ENCODE results near the gene NHS. TPM values are rescaled to one million over a fixed set of nuclear protein-coding genes. Genes with fewer than 3 reads are reported as not detected.

Gene NHS
- total RNA-seq, 1 experiment from 2014 or later = 5.7 TPM

DNA sequence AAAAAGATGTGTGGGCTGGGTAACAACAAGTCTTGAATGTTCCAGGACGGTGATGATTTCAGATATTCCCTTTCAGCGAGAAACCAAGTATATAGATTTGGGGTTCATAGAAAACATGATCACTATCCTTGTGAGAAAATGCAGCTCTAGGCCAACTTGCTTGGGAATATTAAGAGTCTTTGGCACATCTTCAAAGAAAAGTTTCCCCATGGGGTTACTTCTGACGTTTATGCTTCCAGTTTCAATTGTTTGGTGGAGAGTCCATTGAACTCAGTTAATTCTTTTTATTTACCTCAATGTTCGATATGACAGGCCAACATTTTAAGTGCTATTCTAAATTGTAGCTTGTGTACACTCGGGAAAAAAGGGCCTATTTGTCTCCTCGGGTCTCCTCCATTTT, 126.7 kb downstream of the NHS start:
- CTCF ChIA-PET = no interaction called here
- intact Hi-C loops (cut with micrococcal nuclease) = no loop called here

More for the DNA sequence above, 126.7 kb downstream of the NHS start:
- Histone ChIP-seq H3K27ac (ENCODE audit: low read depth, low read length) (no peak overlapping the region), H3K9me3 (ENCODE audit: control insufficient read depth in 1 of 2, insufficient read depth in 1 of 2, low read depth in 1 of 2, low read length in 2 of 2) (no peaks in the 10 kb centered on the region), H3K4me2 (ENCODE audit: low read length) (no peak overlapping the region), H3K9me2 (ENCODE audit: insufficient read depth) (no peaks in the 10 kb centered on the region), H3K4me1 (ENCODE audit: control insufficient read depth in 1 of 2, insufficient read depth in 2 of 2, low read length in 2 of 2) (peaks cover 6 to 7% of the 10 kb centered on the region in 2 experiments; a peak in 3 of 4 replicates), H2AFZ (ENCODE audit: low read depth, low read length, poor library complexity, severe bottlenecking) (no peak overlapping the region), H3K79me2 (ENCODE audit: insufficient read depth, low read length) (no peaks in the 10 kb centered on the region), H3K36me3 (ENCODE audit: control insufficient read depth in 1 of 2, insufficient read depth in 2 of 2, low read length in 2 of 2) (no peaks in the 10 kb centered on the region), H3K4me3 (replicated peaks in 1 of 2; ENCODE audit: low read depth in 1 of 2, low read length in 2 of 2) (no peak overlapping the region), H3K9ac (ENCODE audit: low read length) (no peak overlapping the region), H4K20me1 (ENCODE audit: insufficient read depth) (no peaks in the 10 kb centered on the region), H3K27me3 (ENCODE audit: insufficient read depth, low read length) (no peaks in the 10 kb centered on the region)
- POLR2A ChIA-PET = no interaction called here
- TF ChIP-seq, protein P1, sequence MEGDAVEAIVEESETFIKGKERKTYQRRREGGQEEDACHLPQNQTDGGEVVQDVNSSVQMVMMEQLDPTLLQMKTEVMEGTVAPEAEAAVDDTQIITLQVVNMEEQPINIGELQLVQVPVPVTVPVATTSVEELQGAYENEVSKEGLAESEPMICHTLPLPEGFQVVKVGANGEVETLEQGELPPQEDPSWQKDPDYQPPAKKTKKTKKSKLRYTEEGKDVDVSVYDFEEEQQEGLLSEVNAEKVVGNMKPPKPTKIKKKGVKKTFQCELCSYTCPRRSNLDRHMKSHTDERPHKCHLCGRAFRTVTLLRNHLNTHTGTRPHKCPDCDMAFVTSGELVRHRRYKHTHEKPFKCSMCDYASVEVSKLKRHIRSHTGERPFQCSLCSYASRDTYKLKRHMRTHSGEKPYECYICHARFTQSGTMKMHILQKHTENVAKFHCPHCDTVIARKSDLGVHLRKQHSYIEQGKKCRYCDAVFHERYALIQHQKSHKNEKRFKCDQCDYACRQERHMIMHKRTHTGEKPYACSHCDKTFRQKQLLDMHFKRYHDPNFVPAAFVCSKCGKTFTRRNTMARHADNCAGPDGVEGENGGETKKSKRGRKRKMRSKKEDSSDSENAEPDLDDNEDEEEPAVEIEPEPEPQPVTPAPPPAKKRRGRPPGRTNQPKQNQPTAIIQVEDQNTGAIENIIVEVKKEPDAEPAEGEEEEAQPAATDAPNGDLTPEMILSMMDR (IDR thresholded peaks at IDR 0.05 in 2 of 3, conservative IDR thresholded peaks at IDR 0.05 in 1 of 3; ENCODE audit: borderline replicate concordance in 1 of 3, insufficient read depth in 1 of 3, low read depth in 2 of 3, low read length in 2 of 3) = no peak
- TF ChIP-seq EZH2phosphoT487 (IDR thresholded peaks at IDR 0.05; ENCODE audit: borderline replicate concordance) = no peak
- no peak for TF ChIP-seq ELF1 (IDR thresholded peaks at IDR 0.05; ENCODE audit: borderline replicate concordance, low read depth)
- no peak for TF ChIP-seq TCF7L2 (IDR thresholded peaks at IDR 0.05; ENCODE audit: borderline replicate concordance, extremely low read depth, insufficient read depth, insufficient read length)
- no peak for TF ChIP-seq ZFX (IDR thresholded peaks at IDR 0.05)
- no peak for TF ChIP-seq YY1 (IDR thresholded peaks at IDR 0.05; ENCODE audit: extremely low read depth, insufficient replicate concordance, low read depth, low read length)
- no peak for TF ChIP-seq JUND (IDR thresholded peaks at IDR 0.05)
- TF ChIP-seq ZBTB33 (IDR thresholded peaks at IDR 0.05; ENCODE audit: extremely low read depth, insufficient replicate concordance, low read length) = no peak
- no peak for TF ChIP-seq SP1 (IDR thresholded peaks at IDR 0.05; ENCODE audit: low read depth)
- TF ChIP-seq RAD21 (IDR thresholded peaks at IDR 0.05; ENCODE audit: low read depth) = no peak
- TF ChIP-seq CBX3 (IDR thresholded peaks at IDR 0.05; ENCODE audit: low read depth) = no peak
- no peak for TF ChIP-seq REST (IDR thresholded peaks at IDR 0.05; ENCODE audit: low read depth)
- no peak for TF ChIP-seq SRF (IDR thresholded peaks at IDR 0.05; ENCODE audit: low read depth)
- no peak for TF ChIP-seq CEBPB (IDR thresholded peaks at IDR 0.05; ENCODE audit: low read depth)
- TF ChIP-seq POLR2A (IDR thresholded peaks at IDR 0.05; ENCODE audit: borderline replicate concordance, extremely low read depth, insufficient read depth, insufficient read length) = no peak
- TF ChIP-seq FOSL1 (IDR thresholded peaks at IDR 0.05; ENCODE audit: low read depth) = no peak
- TF ChIP-seq EZH2 (IDR thresholded peaks at IDR 0.05) = no peak
- TF ChIP-seq, protein P2, sequence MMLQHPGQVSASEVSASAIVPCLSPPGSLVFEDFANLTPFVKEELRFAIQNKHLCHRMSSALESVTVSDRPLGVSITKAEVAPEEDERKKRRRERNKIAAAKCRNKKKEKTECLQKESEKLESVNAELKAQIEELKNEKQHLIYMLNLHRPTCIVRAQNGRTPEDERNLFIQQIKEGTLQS (IDR thresholded peaks at IDR 0.05) = no peak
- no TSS peak for BruUV-seq (replicated peaks)
- DNase-seq (ENCODE audit: low read depth, low spot score) (no peak), ATAC-seq (no peak)
- RAD21 ChIA-PET (ENCODE audit: low non-redundant PET in 1 of 2, low total read pairs in 2 of 2, uncharacterized antibody in 2 of 2, unreplicated experiment in 2 of 2) = no interaction called here
